SK-N-SH treated with all-trans-retinoic acid at 6 μM for 48 hours (cell line): ENCODE measurements around the gene UBE2E1.

Source experiments
- ATAC-seq: fragments of 200-7000 bp; cut with Tn5 transposase; 3 replicates; pipeline ENCODE4 v1.9.1; 2020; ENCODE audit warnings: mild to moderate bottlenecking, moderate library complexity
- BACH2 ChIP-seq: fragments of 250-450 bp; sonication (Bioruptor Pico); IDR thresholded peaks from 2 replicates; pipeline ENCODE4 v1.9.0; 2021; ENCODE audit warnings: mild to moderate bottlenecking, borderline replicate concordance
- CSDC2 ChIP-seq: fragments of 250-450 bp; sonication (Bioruptor Pico); IDR thresholded peaks from 2 replicates; pipeline ENCODE4 v1.5.0; 2020; ENCODE audit warnings: mild to moderate bottlenecking, moderate library complexity
- ESRRG ChIP-seq: fragments of 250-450 bp; sonication (Bioruptor Pico); IDR thresholded peaks from 2 replicates; pipeline ENCODE4 v1.6.1; 2021; ENCODE audit warnings: mild to moderate bottlenecking
- ISL1 ChIP-seq: fragments of 250-450 bp; sonication (Bioruptor Pico); IDR thresholded peaks from 2 replicates; pipeline ENCODE4 v2.1.2; 2022; ENCODE audit warnings: mild to moderate bottlenecking, moderate library complexity
- OSR1 ChIP-seq: fragments of 250-450 bp; sonication (Bioruptor Pico); IDR thresholded peaks from 2 replicates; pipeline ENCODE4 v1.8.0; 2022; ENCODE audit warnings: moderate library complexity, mild to moderate bottlenecking, inconsistent platforms
- RARB ChIP-seq: fragments of 250-450 bp; sonication (Bioruptor Pico); IDR thresholded peaks from 2 replicates; pipeline ENCODE4 v1.8.0; 2021; ENCODE audit warnings: mild to moderate bottlenecking, moderate library complexity
- SNAI2 ChIP-seq: fragments of 250-450 bp; sonication (Bioruptor Pico); IDR thresholded peaks from 2 replicates; pipeline ENCODE4 v1.5.0; 2020; ENCODE audit warnings: mild to moderate bottlenecking, moderate library complexity
- TCF4 ChIP-seq: fragments of 250-450 bp; sonication (Bioruptor Pico); IDR thresholded peaks from 2 replicates; pipeline ENCODE4 v1.8.0; 2021; ENCODE audit warnings: mild to moderate bottlenecking, moderate library complexity, borderline replicate concordance
- TOX ChIP-seq: fragments of 250-450 bp; sonication (Bioruptor Pico); IDR thresholded peaks from 2 replicates; pipeline ENCODE4 v1.8.0; 2021; ENCODE audit warnings: mild to moderate bottlenecking, moderate library complexity, borderline replicate concordance
- ZC3H10 ChIP-seq: fragments of 250-450 bp; sonication (Bioruptor Pico); IDR thresholded peaks from 2 replicates; pipeline ENCODE4 v1.5.1; 2021; ENCODE audit warnings: mild to moderate bottlenecking, moderate library complexity
- ZNF70 ChIP-seq: fragments of 450-650 bp; formaldehyde crosslinking; IDR thresholded peaks from 2 replicates; pipeline ENCODE4 v1.5.0; 2020; ENCODE audit warnings: mild to moderate bottlenecking, moderate library complexity
- ZNF8 ChIP-seq: fragments of 450-650 bp; formaldehyde crosslinking; IDR thresholded peaks from 2 replicates; pipeline ENCODE4 v1.5.0; 2020; ENCODE audit warnings: mild to moderate bottlenecking, moderate library complexity
- TF ChIP-seq, protein P1 (sequence below): fragments of 250-450 bp; sonication (Bioruptor Pico); IDR thresholded peaks from 2 replicates; pipeline ENCODE4 v1.8.0; 2021; ENCODE audit warnings: low read depth, mild to moderate bottlenecking, moderate library complexity, borderline replicate concordance
- TF ChIP-seq, protein P2 (sequence below): fragments of 250-450 bp; sonication (Bioruptor Pico); IDR thresholded peaks from 2 replicates; pipeline ENCODE4 v1.5.1; 2020; ENCODE audit warnings: low read depth, mild to moderate bottlenecking, moderate library complexity
- TF ChIP-seq, protein P3 (sequence below): fragments of 250-450 bp; sonication (Bioruptor Pico); IDR thresholded peaks from 2 replicates; pipeline ENCODE4 v1.8.0; 2020; ENCODE audit warnings: mild to moderate bottlenecking, moderate library complexity, borderline replicate concordance
- TF ChIP-seq, protein P4 (sequence below): fragments of 250-450 bp; sonication (Bioruptor Pico); IDR thresholded peaks from 2 replicates; pipeline ENCODE4 v1.5.0; 2020; ENCODE audit warnings: mild to moderate bottlenecking, moderate library complexity

The UBE2E1 gene

DNA sequence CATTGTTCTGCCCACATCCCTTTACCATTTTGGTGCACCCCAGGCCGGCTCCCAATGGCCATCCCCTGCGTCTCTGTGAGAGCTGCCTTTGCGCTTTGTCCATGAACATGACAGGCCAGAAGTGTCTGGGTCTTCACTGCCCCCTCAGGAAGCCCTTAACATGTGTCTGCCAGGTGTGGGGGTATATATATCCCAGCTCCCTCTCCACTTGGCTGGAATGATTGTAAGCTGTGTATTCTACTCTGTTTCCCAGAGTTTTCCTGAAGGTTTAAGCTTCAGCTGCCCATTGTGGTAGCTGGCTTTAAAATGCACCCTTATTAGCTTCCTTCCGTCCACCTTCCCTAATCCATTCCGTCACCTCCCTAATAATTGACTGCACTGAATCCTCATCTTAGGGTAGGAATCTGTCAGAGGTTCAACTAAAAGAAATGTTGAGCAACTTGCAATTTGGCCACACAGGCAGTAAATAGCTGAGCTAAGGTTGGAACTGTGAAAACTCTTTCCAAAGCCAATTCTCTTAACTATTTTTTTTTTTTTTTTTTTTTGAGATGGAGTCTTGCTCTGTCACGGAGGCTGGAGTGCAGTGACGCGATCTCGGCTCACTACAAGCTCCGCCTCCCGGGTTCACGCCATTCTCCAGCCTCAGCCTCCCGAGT lies 30.4 kb upstream of the UBE2E1 start:
- TF ChIP-seq, protein P1, sequence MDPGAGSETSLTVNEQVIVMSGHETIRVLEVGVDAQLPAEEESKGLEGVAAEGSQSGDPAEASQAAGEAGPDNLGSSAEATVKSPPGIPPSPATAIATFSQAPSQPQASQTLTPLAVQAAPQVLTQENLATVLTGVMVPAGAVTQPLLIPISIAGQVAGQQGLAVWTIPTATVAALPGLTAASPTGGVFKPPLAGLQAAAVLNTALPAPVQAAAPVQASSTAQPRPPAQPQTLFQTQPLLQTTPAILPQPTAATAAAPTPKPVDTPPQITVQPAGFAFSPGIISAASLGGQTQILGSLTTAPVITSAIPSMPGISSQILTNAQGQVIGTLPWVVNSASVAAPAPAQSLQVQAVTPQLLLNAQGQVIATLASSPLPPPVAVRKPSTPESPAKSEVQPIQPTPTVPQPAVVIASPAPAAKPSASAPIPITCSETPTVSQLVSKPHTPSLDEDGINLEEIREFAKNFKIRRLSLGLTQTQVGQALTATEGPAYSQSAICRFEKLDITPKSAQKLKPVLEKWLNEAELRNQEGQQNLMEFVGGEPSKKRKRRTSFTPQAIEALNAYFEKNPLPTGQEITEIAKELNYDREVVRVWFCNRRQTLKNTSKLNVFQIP: no peak
- TF ChIP-seq RARB (CRISPR knock-in tag) (no peak), SNAI2 (CRISPR knock-in tag) (no peak)
- ATAC-seq: no peak

DNA sequence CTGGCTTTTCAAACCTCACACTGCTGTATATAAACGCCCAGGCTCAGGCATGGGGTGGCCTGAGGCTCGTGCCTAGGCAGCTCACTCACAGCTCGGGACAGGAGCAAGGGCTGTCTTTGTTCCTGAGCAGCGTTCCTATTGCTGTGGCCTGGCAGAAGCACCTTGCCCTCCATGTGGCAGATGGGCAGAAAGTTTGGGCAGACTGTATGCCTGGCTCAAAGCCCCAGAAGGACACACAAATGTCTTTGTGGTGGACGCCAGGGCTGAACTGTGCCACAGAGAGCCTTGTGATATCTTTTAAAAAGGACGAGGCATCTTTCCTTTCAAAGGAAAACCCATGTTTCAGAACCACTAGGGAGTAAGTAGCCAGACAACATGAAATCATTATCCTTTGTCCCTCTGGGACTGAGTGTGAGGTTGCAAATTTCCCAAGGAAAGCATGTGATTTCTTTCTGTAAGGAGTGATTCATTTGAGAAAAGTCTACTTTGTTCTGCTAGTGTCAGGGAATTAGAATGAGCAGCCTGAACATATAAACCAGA lies 29.3 kb upstream of the UBE2E1 start:
- ATAC-seq: peak; percentile 41
- TF ChIP-seq, protein P2, sequence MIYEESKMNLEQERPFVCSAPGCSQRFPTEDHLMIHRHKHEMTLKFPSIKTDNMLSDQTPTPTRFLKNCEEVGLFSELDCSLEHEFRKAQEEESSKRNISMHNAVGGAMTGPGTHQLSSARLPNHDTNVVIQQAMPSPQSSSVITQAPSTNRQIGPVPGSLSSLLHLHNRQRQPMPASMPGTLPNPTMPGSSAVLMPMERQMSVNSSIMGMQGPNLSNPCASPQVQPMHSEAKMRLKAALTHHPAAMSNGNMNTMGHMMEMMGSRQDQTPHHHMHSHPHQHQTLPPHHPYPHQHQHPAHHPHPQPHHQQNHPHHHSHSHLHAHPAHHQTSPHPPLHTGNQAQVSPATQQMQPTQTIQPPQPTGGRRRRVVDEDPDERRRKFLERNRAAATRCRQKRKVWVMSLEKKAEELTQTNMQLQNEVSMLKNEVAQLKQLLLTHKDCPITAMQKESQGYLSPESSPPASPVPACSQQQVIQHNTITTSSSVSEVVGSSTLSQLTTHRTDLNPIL (CRISPR knock-in tag): no peak
- TF ChIP-seq ISL1 (CRISPR knock-in tag): peak; percentile 10; the same call in 1 of the 2 replicates
- TF ChIP-seq, all 23 proteins: peak for 1

DNA sequence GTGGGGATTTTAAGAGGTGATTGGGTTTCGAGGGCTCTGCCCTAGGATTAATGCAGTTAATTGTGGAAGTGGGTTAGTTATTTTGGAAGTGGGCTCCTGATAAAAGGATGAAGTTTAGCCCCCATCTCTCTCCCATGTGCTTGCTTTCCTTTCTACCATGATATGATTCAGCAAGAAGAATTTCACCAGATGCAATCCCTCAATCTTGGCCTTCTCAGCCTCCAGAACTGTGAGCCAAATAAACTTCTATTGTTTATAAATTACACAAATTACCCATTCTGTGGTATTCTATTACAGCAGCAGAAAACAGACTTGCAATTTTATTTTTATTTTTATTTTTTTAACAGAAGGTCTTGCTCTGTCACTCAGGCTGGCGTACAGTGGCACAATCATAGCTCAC lies 27.3 kb upstream of the UBE2E1 start:
- ATAC-seq: no peak
- no peak for TF ChIP-seq ESRRG
- no peak for TF ChIP-seq BACH2 (CRISPR knock-in tag)
- no peak for TF ChIP-seq ZNF70 (CRISPR knock-in tag)
- no peak for TF ChIP-seq TCF4 (CRISPR knock-in tag)
- TF ChIP-seq ZNF8 (CRISPR knock-in tag): no peak
- TF ChIP-seq, protein P1: no peak
- no peak for TF ChIP-seq SNAI2 (CRISPR knock-in tag)
- no peak for TF ChIP-seq ZC3H10 (CRISPR knock-in tag)
- TF ChIP-seq CSDC2 (CRISPR knock-in tag): no peak
- no peak for TF ChIP-seq TOX (CRISPR knock-in tag)

DNA sequence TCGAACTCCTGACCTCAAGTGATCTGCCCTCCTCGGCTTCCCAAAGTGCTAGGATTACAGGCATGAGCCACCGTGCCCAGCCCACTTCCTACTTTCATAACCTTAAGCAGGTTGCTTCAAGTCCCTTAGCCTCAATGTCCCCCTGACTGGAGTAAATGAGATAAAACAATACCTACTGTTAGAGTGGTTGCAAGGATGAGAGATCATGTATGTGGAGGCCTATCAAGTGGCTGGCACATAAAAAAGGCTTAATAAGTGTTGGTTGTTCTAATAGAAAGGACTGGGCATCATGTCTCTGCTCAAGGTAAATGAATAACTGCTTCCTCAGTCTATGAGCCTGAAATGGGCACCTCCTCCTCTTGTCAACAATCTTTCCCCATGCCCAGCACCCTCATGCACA lies 25.9 kb upstream of the UBE2E1 start:
- TF ChIP-seq, protein P3, sequence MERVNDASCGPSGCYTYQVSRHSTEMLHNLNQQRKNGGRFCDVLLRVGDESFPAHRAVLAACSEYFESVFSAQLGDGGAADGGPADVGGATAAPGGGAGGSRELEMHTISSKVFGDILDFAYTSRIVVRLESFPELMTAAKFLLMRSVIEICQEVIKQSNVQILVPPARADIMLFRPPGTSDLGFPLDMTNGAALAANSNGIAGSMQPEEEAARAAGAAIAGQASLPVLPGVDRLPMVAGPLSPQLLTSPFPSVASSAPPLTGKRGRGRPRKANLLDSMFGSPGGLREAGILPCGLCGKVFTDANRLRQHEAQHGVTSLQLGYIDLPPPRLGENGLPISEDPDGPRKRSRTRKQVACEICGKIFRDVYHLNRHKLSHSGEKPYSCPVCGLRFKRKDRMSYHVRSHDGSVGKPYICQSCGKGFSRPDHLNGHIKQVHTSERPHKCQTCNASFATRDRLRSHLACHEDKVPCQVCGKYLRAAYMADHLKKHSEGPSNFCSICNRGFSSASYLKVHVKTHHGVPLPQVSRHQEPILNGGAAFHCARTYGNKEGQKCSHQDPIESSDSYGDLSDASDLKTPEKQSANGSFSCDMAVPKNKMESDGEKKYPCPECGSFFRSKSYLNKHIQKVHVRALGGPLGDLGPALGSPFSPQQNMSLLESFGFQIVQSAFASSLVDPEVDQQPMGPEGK: no peak
- TF ChIP-seq OSR1 (CRISPR knock-in tag): no peak
- TF ChIP-seq, all 23 proteins: peak for 0
- no peak for ATAC-seq

DNA sequence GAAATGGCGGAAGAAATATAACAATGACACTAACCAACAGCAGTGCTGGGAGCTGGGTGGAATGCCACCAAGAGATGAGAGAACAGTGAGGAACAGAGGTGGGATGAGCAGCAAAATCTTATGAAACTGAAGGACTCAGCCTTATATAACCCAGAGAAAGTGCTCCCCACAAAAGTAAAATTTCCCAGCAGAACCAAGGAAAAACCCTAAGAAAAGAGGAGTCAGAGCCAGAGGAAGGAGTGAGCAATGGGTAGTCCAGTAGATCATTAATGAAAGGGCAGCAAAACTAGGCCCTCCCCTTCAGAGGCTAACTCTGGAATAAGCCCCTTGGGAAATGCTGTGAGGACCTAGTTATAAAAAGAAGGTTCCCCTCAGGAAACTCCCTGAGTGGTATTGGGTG lies 24.7 kb upstream of the UBE2E1 start:
- no peak for TF ChIP-seq ESRRG
- TF ChIP-seq, protein P4, sequence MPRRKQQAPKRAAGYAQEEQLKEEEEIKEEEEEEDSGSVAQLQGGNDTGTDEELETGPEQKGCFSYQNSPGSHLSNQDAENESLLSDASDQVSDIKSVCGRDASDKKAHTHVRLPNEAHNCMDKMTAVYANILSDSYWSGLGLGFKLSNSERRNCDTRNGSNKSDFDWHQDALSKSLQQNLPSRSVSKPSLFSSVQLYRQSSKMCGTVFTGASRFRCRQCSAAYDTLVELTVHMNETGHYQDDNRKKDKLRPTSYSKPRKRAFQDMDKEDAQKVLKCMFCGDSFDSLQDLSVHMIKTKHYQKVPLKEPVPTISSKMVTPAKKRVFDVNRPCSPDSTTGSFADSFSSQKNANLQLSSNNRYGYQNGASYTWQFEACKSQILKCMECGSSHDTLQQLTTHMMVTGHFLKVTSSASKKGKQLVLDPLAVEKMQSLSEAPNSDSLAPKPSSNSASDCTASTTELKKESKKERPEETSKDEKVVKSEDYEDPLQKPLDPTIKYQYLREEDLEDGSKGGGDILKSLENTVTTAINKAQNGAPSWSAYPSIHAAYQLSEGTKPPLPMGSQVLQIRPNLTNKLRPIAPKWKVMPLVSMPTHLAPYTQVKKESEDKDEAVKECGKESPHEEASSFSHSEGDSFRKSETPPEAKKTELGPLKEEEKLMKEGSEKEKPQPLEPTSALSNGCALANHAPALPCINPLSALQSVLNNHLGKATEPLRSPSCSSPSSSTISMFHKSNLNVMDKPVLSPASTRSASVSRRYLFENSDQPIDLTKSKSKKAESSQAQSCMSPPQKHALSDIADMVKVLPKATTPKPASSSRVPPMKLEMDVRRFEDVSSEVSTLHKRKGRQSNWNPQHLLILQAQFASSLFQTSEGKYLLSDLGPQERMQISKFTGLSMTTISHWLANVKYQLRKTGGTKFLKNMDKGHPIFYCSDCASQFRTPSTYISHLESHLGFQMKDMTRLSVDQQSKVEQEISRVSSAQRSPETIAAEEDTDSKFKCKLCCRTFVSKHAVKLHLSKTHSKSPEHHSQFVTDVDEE (CRISPR knock-in tag): no peak
- ATAC-seq: no peak
